CD14-positive monocyte (primary cell): Measurements from ENCODE around the gene FGD3. TPM values are rescaled to one million over a fixed set of nuclear protein-coding genes. Genes with fewer than 3 reads are reported as not detected.

ENCODE experiments used
- DNase-seq, 3 donors: peaks; one replicate each; pipeline ENCODE4 v3.0.0-alpha.2; 2011 to 2022
- H2AFZ ChIP-seq: 2 replicates; pipeline ENCODE4 v1.6.0; 2012; ENCODE audit warnings: mild to moderate bottlenecking, low read depth, low read length, inconsistent platforms; ENCODE audit not compliant: insufficient read depth, poor library complexity, severe bottlenecking
- H3K27ac ChIP-seq, 2 donors: 1 replicate in 1 of 2; 2 replicates in 1 of 2; pipeline ENCODE4 v1.5.1; 2012 to 2013; ENCODE audit warnings: low read length in 2 of 2, control low read depth in 1 of 2, inconsistent platforms in 1 of 2, low read depth in 1 of 2, mild to moderate bottlenecking in 1 of 2
- H3K27me3 ChIP-seq, 2 donors: one replicate each; pipeline versions ENCODE4 v1.6.0 to v1.6.1; 2011 to 2013; ENCODE audit warnings: low read length in 2 of 2; ENCODE audit not compliant: control insufficient read depth in 2 of 2, insufficient read depth in 2 of 2
- H3K36me3 ChIP-seq, 2 donors: replicated peaks in 1 of 2; 1 replicate in 1 of 2; 2 replicates in 1 of 2; pipeline versions ENCODE4 v1.5.1 to v1.6.1; 2012 to 2013; ENCODE audit warnings: low read length in 2 of 2, control low read depth in 1 of 2, inconsistent platforms in 1 of 2, mild to moderate bottlenecking in 1 of 2; ENCODE audit not compliant: insufficient read depth in 2 of 2, control insufficient read depth in 1 of 2
- H3K4me1 ChIP-seq, 2 donors: 1 replicate in 1 of 2; 2 replicates in 1 of 2; pipeline versions ENCODE4 v1.5.1 to v1.6.1; 2012 to 2013; ENCODE audit warnings: low read length in 2 of 2, control low read depth in 1 of 2, inconsistent platforms in 1 of 2, mild to moderate bottlenecking in 1 of 2, moderate library complexity in 1 of 2; ENCODE audit not compliant: insufficient read depth in 2 of 2, control insufficient read depth in 1 of 2
- H3K4me2 ChIP-seq: replicated peaks from 2 replicates; pipeline ENCODE3; 2012; ENCODE audit warnings: low read length, moderate library complexity, mild to moderate bottlenecking; ENCODE audit not compliant: poor library complexity, severe bottlenecking; ENCODE audit errors: extremely low read depth
- H3K4me3 ChIP-seq, 3 experiments: fragments of 200-600 bp in 1 of 3; sonication (generic) in 1 of 3; replicated peaks in 1 of 3; 1 replicate in 2 of 3; 2 replicates in 1 of 3; pipeline ENCODE4 v1.5.1; 2011 to 2013; ENCODE audit warnings: low read length in 3 of 3, mild to moderate bottlenecking in 3 of 3, control low read depth in 2 of 3, low read depth in 2 of 3, inconsistent platforms in 1 of 3, moderate library complexity in 1 of 3
- H3K79me2 ChIP-seq: 2 replicates; pipeline ENCODE4 v1.6.0; 2012; ENCODE audit warnings: mild to moderate bottlenecking, control low read depth, inconsistent platforms, low read length, moderate library complexity; ENCODE audit not compliant: insufficient read depth
- H3K9ac ChIP-seq: 2 replicates; pipeline ENCODE4 v1.6.0; 2017; ENCODE audit warnings: low read length, mild to moderate bottlenecking; ENCODE audit not compliant: insufficient read depth, poor library complexity, severe bottlenecking
- H3K9me3 ChIP-seq, 2 donors: replicated peaks in 1 of 2; 1 replicate in 1 of 2; 2 replicates in 1 of 2; pipeline versions ENCODE4 v1.5.1 to v1.6.1; 2012 to 2013; ENCODE audit warnings: low read length in 2 of 2, control low read depth in 1 of 2; ENCODE audit not compliant: control insufficient read depth in 1 of 2, insufficient read depth in 1 of 2
- H4K20me1 ChIP-seq: 2 replicates; pipeline ENCODE4 v1.6.0; 2012; ENCODE audit warnings: mild to moderate bottlenecking, low read length, control low read depth, moderate library complexity; ENCODE audit not compliant: insufficient read depth
- H3K27ac Mint-ChIP-seq, 7 donors: one replicate each; pipeline ENCODE4 v1.8.0; 2020; ENCODE audit warnings: mild to moderate bottlenecking in 7 of 7, mixed read lengths in 7 of 7, moderate library complexity in 6 of 7, inconsistent platforms in 2 of 7
- H3K27me3 Mint-ChIP-seq, 3 donors: one replicate each; pipeline ENCODE4 v1.8.0; 2021 to 2022; ENCODE audit warnings: low read depth in 3 of 3, mild to moderate bottlenecking in 3 of 3, mixed read lengths in 3 of 3, moderate library complexity in 3 of 3, inconsistent platforms in 1 of 3
- H3K36me3 Mint-ChIP-seq, 2 donors: one replicate each; pipeline ENCODE4 v1.8.0; 2020; ENCODE audit warnings: mixed read lengths in 2 of 2, inconsistent platforms in 1 of 2, mild to moderate bottlenecking in 1 of 2
- H3K4me1 Mint-ChIP-seq: one replicate; pipeline ENCODE4 v1.8.0; 2020; ENCODE audit warnings: mild to moderate bottlenecking, mixed read lengths
- H3K4me3 Mint-ChIP-seq, 2 donors: one replicate each; pipeline ENCODE4 v1.8.0; 2020; ENCODE audit warnings: mild to moderate bottlenecking in 2 of 2, mixed read lengths in 2 of 2, moderate library complexity in 1 of 2
- H3K9me3 Mint-ChIP-seq, 7 donors: one replicate each; pipeline ENCODE4 v1.8.0; 2020 to 2022; ENCODE audit warnings: mixed read lengths in 7 of 7, mild to moderate bottlenecking in 6 of 7, moderate library complexity in 6 of 7, inconsistent platforms in 2 of 7
- CTCF ChIP-seq: fragments of 200-600 bp; IDR thresholded peaks from one replicate; pipeline ENCODE4 v1.8.0; 2022; ENCODE audit warnings: antibody characterized with exemption, mild to moderate bottlenecking
- WGBS: methylation state at CpG from one replicate; pipeline ENCODE4 v1.1.5; 2013; ENCODE audit warnings: missing lambda C conversion rate; ENCODE audit not compliant: insufficient coverage; 5-methylcytosine and 5-hydroxymethylcytosine counted together
- intact Hi-C, 2 donors: fragments of 100-400 bp; cut with micrococcal nuclease; formaldehyde crosslinking; loops; one replicate each; pipeline versions ENCODE4 v1.15.0 to v1.15.1; 2023
- polyA plus RNA-seq, 3 donors: library from polyadenylated mRNA; depleted of rRNA in 1 of 3; unstranded in 2 of 3; stranded (reverse) in 1 of 3; fragments of 300-500 nt in 2 of 3; fragments of >200 nt in 1 of 3; fragmentation: Illumina TruSeq in 2 of 3; gene quantifications; 1 replicate in 2 of 3; 2 replicates in 1 of 3; pipeline ENCODE4 v1.2.3, GENCODE V29; 2012 to 2021

FGD3 gene
- polyA plus RNA-seq, 3 donors: 32.4 to 120 (median 56.2) TPM

DNA sequence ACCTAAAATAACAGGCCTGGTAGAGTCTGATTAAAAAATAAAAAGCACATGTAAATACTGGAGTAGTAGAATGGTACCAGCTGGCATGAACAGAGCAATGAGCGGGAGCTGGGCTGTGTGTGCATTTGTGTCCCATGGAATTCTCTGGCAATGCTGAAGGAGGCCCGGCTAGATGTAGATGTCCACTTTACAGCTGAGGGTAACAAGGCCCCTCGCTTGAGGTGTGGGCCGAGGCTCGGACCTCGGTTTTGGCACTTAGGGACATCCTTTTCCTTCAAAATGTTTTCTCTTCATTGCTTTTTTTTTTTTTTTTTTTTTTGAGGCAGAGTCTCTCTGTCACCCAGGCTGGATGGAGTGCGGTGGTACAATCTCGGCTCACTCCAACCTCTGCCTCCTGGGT, 1.5 kb upstream of the FGD3 start:
- TF ChIP-seq CTCF: no peak
- H3K36me3 ChIP-seq: no peaks in the 10 kb centered on the region
- H2AFZ ChIP-seq: no peak overlapping the region
- H3K27me3 Mint-ChIP-seq: peaks cover 37 to 43% (median 43%) of the 10 kb centered on the region in 3 donors
- H3K4me1 ChIP-seq: peaks cover 8% of the 10 kb centered on the region in 2 donors
- H3K27me3 ChIP-seq: peaks cover 21 to 37% of the 10 kb centered on the region in 2 donors
- peak overlapping the region in 1 of 2 donors; percentile 15 for H3K4me3 Mint-ChIP-seq
- no peak overlapping the region for H3K27ac Mint-ChIP-seq
- H3K9ac ChIP-seq: no peak overlapping the region
- no peak overlapping the region for H3K4me2 ChIP-seq
- DNase-seq: no peak
- H3K27ac ChIP-seq: no peak overlapping the region
- peaks cover 14% of the 10 kb centered on the region for H3K4me1 Mint-ChIP-seq
- peaks cover 0 to 6% of the 10 kb centered on the region in 2 donors for H3K36me3 Mint-ChIP-seq
- intact Hi-C loops: no loop called here
- peaks cover 0 to 8% (median 2%) of the 10 kb centered on the region in 7 donors for H3K9me3 Mint-ChIP-seq
- no peak overlapping the region for H3K4me3 ChIP-seq
- H3K79me2 ChIP-seq: no peaks in the 10 kb centered on the region
- H4K20me1 ChIP-seq: no peaks in the 10 kb centered on the region
- 100% methylated on average over 2 of the region's 8 CpGs for WGBS
- H3K9me3 ChIP-seq: peaks cover 0 to 9% of the 10 kb centered on the region in 2 donors

DNA sequence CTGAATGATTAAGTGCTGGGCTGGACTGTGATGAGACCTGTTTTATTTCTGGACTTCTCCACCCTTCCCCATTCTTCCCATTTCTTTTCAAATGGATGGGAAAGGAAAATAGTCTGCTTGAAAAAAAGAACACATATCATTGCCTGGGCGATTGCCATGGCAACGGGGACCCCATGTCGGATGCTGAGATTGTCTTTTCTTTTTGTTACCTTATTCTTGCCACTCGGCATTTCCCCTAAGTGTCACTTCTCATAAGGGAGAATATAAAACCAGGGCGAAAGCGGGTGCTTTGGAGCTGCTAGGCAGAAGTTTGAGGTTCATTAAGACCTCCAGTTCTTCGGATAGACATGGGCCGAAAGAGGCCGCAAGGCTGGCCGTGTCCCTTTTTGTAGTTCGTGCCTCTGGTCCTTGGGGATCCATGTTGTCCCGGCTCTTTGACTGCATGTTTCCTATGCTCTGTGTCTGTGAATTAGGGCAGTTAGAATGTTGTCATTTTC, 763 bp downstream of the FGD3 start:
- peaks cover 8% of the 10 kb centered on the region in 2 donors for H3K4me1 ChIP-seq
- peaks cover 45 to 47% (median 46%) of the 10 kb centered on the region in 3 donors for H3K27me3 Mint-ChIP-seq
- peak overlapping the region; percentile 58 to 71 for H3K4me3 Mint-ChIP-seq

More for the DNA sequence above, 763 bp downstream of the FGD3 start:
- intact Hi-C loops: no loop called here
- no peak overlapping the region for H3K27ac ChIP-seq
- H2AFZ ChIP-seq: no peak overlapping the region
- H3K9me3 ChIP-seq: peaks cover 0 to 9% of the 10 kb centered on the region in 2 donors
- no peaks in the 10 kb centered on the region for H4K20me1 ChIP-seq
- H3K36me3 ChIP-seq: no peaks in the 10 kb centered on the region
- H3K4me3 ChIP-seq: no peak overlapping the region
- peaks cover 21 to 37% of the 10 kb centered on the region in 2 donors for H3K27me3 ChIP-seq
- H3K4me2 ChIP-seq: peak overlapping the region; percentile 61
- no peaks in the 10 kb centered on the region for H3K79me2 ChIP-seq
- Mint-ChIP-seq H3K27ac (no peak overlapping the region), H3K9me3 (peaks cover 0 to 8% (median 2%) of the 10 kb centered on the region in 7 donors), H3K4me1 (peaks cover 16% of the 10 kb centered on the region), H3K36me3 (peaks cover 0 to 6% of the 10 kb centered on the region in 2 donors)
- WGBS: 97% methylated on average over 8 of the region's 12 CpGs
- TF ChIP-seq CTCF: no peak
- no peak for DNase-seq
- H3K9ac ChIP-seq: no peak overlapping the region
